GM21515 (cell line): ENCODE data around the gene WHAMM.

Experiments
- ATAC-seq: cut with Tn5 transposase; IDR thresholded peaks from one replicate; pipeline ENCODE4 v1.9.1; 2021; ENCODE audit not compliant: unreplicated experiment

Gene WHAMM

GRCh38 chr15:82833362-82833682 is 23.9 kb downstream of the WHAMM start:
- no peak for ATAC-seq

- ATAC-seq = no peak
Measured at GRCh38 chr15:82835391-82835917, 26.0 kb downstream of the WHAMM start.

- no peak for ATAC-seq
Measured at GRCh38 chr15:82838096-82838735, 28.8 kb downstream of the WHAMM start.

DNA sequence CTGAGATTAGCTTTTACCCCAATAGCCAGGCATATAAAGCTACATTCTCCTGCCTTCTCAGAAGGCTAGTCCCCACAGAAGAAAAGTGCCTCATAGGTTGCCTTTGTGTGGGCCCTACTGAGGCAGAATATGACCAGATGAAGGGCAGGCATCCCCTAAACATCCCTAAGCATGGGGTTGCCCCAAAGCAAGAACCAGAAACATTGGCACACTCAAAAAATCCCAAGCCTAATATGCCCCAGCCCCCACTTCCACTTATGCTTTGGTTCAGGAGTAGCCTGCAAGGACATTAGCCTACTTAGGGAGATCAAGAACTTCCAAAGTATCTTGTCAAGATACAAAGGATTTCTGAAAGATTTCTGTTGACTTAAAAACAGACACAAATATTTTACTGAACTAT is 29.7 kb downstream of the WHAMM start:
- ATAC-seq = no peak

- ATAC-seq = no peak
Measured at GRCh38 chr15:82840166-82840565, 30.7 kb downstream of the WHAMM start.

- ATAC-seq = no peak
Measured at GRCh38 chr15:82843566-82843965, 34.1 kb downstream of the WHAMM start.

DNA sequence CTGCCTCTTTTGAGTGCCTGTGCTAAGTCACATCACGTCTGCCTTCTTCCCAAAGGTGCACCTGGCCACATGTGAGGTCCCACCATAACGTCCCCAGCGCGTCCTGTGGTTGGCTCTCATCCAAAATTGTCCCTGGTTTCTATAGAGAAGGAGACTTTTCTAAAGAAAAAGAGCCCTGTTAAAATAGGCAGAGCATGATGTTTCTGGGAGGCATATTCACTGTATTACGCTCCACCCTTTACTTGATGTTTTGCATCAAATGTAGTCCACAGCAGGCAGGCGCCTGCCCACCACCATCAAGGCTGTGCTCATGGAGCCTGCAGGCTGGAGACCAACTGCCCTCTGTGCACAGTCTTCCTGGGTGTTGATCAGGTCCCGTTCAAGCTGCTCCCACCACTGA is 36.3 kb downstream of the WHAMM start:
- ATAC-seq = no peak

GRCh38 chr15:82846621-82847020 is 37.2 kb downstream of the WHAMM start:
- ATAC-seq = no peak

GRCh38 chr15:82847703-82848102 is 38.3 kb downstream of the WHAMM start:
- ATAC-seq = no peak

GRCh38 chr15:82848241-82848993 is 39.0 kb downstream of the WHAMM start:
- ATAC-seq = no peak

- no peak for ATAC-seq
Measured at GRCh38 chr15:82849556-82850512, 40.4 kb downstream of the WHAMM start.

GRCh38 chr15:82850731-82851130 is 41.3 kb downstream of the WHAMM start:
- ATAC-seq = no peak

DNA sequence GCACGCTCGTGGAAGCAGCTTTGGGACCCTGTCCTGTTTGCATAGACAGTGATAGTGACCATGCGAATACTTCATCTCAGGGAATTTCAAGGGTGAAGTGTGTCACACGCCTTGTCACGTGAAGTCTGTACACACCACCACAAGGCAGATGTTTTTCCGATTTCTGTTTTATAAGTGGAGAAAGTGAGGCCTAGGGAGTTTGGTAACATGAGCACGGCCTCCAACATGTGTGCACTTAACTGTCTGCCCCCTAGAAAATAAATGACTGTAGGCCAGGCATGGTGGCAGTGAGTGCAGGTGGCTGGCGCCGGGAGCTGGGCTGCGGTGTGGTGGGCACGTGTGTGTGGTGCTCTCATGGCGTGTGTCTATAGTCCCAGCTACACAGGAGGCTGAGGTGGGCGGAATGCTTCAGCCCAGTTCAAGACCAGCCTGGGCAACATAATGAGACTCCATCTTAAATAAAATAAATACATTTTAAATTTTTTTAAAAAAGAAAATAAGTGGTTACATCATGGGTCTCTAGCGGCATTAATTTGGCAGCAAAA is 42.0 kb downstream of the WHAMM start:
- ATAC-seq = no peak

DNA sequence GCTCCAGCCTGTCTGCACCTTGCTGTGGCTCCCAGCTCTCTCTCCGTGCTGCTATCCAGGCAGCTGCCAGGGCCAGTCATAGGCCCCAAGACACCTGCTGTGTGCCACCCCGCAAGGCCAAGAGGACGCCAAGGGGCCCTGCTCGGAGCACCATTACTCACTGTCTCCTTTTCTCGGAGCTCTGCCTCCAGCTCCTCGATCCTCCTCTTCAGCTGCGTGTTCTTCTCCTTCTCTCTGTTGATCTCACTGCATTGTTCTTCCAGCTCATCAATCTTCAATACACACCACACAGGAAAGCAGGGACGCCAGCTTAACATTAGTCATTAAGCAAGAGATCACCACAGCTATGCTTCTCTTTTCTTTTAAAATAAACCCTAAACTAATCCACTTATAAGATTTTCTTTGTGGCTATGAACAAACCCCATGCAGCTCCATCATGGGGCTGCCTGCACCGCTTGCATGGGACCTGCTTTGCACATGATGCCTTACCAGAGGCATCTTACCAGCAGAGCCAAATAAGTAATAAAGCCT is 42.6 kb downstream of the WHAMM start:
- no peak for ATAC-seq

DNA sequence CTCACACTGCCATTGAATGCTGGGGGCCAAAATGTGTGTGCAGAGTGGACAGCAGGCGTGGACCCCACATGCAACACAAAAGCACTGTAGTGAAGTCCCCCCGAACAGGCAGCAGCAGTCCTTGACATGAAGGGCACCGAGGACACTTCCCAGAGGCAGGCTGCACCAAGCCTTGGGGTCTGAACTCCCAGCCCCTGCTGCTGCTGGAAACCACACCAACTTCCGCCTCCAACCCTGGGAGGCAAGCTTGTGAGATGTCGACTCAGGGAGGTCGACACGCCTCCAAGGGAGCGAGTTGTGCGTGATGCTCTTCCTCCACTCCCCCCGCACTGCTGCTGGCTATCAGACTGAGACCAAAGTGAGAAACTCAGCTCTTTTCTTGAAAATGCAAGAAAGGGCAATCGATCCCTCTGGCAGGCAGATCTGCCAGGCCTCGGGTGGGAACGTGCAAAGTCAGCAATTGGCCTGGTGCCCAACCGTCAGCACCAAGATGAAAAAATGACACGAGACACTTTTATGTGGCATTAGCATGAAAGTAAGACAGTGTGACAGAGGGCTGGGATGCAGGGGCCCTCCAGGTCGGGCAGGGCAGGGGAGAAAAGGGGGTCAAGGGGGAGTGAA is 43.6 kb downstream of the WHAMM start:
- ATAC-seq = no peak

GRCh38 chr15:82854554-82854953 is 45.1 kb downstream of the WHAMM start:
- ATAC-seq = no peak

GRCh38 chr15:82855286-82856100 is 46.1 kb downstream of the WHAMM start:
- ATAC-seq = no peak

GRCh38 chr15:82856397-82857170 is 47.2 kb downstream of the WHAMM start:
- ATAC-seq = no peak

DNA sequence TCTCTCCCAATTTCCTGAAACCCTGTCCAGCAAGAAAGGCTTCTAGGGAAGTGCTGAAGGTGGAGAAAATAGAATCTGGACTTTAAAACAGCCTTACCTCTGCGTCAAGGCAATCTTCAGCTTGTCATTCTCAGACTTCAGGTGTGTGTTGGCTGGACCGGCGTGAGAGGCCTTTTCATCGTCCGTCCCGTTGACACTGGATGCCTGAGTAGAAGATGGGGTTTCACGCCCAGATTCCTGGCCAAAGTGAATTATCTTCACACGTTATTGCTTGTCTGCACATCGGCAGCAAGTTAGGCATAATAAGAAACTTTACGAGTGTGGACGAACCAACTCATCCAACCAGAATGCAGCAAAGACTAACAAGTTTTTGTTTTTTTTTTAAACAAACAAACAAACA is 49.5 kb downstream of the WHAMM start:
- ATAC-seq = no peak
